IPS-20b (cell line): ENCODE data around the gene KCNC4.

ENCODE experiments used
- H3K27ac ChIP-seq: one replicate; pipeline ENCODE4 v1.5.1; 2013; ENCODE audit warnings: low read length
- H3K27me3 ChIP-seq: 2 replicates; pipeline ENCODE4 v1.6.1; 2013; ENCODE audit warnings: mild to moderate bottlenecking, low read length, inconsistent platforms; ENCODE audit not compliant: insufficient read depth
- H3K36me3 ChIP-seq: 2 replicates; pipeline ENCODE4 v1.6.1; 2013; ENCODE audit warnings: low read depth, mild to moderate bottlenecking, inconsistent platforms, low read length, moderate library complexity; ENCODE audit not compliant: insufficient read depth
- H3K4me1 ChIP-seq: 2 replicates; pipeline ENCODE4 v1.6.1; 2013; ENCODE audit warnings: mild to moderate bottlenecking, control low read depth, inconsistent platforms, low read length, moderate library complexity; ENCODE audit not compliant: insufficient read depth
- H3K4me3 ChIP-seq: 2 replicates; pipeline ENCODE4 v1.5.1; 2013; ENCODE audit warnings: mild to moderate bottlenecking, low read length, inconsistent platforms
- H3K9ac ChIP-seq: 2 replicates; pipeline ENCODE4 v1.6.1; 2013; ENCODE audit warnings: low read depth, mild to moderate bottlenecking, inconsistent platforms, low read length, moderate library complexity
- H3K9me3 ChIP-seq: 2 replicates; pipeline ENCODE4 v1.6.1; 2013; ENCODE audit warnings: mild to moderate bottlenecking, low read depth, low read length, inconsistent platforms; ENCODE audit not compliant: insufficient read depth

KCNC4 gene

GRCh38 chr1:110250749-110251148, 40.6 kb downstream of the KCNC4 start:
- Histone ChIP-seq H3K9ac (no peak overlapping the region), H3K4me1 (no peaks in the 10 kb centered on the region; the same call in 1 of the 2 replicates), H3K27me3 (no peaks in the 10 kb centered on the region; the same call in 1 of the 2 replicates), H3K27ac (no peak overlapping the region), H3K4me3 (no peak overlapping the region), H3K36me3 (no peaks in the 10 kb centered on the region), H3K9me3 (no peaks in the 10 kb centered on the region)

DNA sequence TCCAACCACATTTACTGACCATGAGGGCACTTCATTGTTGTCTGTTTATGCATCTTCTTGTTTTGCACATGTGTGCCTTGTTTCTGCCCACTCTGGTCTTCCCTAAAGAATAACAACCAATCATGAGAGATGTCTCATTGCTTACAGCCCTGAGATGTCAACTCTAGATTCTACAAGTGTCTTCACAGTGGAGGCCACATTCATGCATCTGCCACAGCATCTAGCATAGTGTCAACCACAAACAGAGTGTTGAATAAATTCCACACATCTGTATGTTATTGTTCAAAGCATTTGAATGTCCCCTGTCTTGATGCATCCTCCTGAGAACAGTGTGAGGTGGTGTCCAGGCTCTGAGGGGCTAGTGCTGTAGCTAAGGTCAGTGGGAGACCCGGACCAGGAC, 43.1 kb downstream of the KCNC4 start:
- no peak overlapping the region for H3K27ac ChIP-seq
- peaks cover 4% of the 10 kb centered on the region; the same call in 1 of the 2 replicates for H3K27me3 ChIP-seq
- no peak overlapping the region for H3K9ac ChIP-seq
- H3K36me3 ChIP-seq: no peaks in the 10 kb centered on the region
- no peak overlapping the region for H3K4me3 ChIP-seq
- no peaks in the 10 kb centered on the region for H3K9me3 ChIP-seq
- no peaks in the 10 kb centered on the region; the same call in 1 of the 2 replicates for H3K4me1 ChIP-seq

GRCh38 chr1:110254604-110255391, 44.7 kb downstream of the KCNC4 start:
- Histone ChIP-seq H3K4me1 (no peaks in the 10 kb centered on the region; the same call in 1 of the 2 replicates), H3K9ac (no peak overlapping the region), H3K4me3 (no peak overlapping the region), H3K27ac (no peak overlapping the region), H3K36me3 (no peaks in the 10 kb centered on the region), H3K9me3 (no peaks in the 10 kb centered on the region), H3K27me3 (peaks cover 16% of the 10 kb centered on the region; the same call in 1 of the 2 replicates)

GRCh38 chr1:110255392-110255787, 45.3 kb downstream of the KCNC4 start:
- H3K27me3 ChIP-seq: peaks cover 16% of the 10 kb centered on the region; the same call in 1 of the 2 replicates
- no peaks in the 10 kb centered on the region; the same call in 1 of the 2 replicates for H3K4me1 ChIP-seq
- no peak overlapping the region for H3K4me3 ChIP-seq
- H3K9me3 ChIP-seq: no peaks in the 10 kb centered on the region
- H3K9ac ChIP-seq: no peak overlapping the region
- no peak overlapping the region for H3K27ac ChIP-seq
- no peaks in the 10 kb centered on the region for H3K36me3 ChIP-seq

DNA sequence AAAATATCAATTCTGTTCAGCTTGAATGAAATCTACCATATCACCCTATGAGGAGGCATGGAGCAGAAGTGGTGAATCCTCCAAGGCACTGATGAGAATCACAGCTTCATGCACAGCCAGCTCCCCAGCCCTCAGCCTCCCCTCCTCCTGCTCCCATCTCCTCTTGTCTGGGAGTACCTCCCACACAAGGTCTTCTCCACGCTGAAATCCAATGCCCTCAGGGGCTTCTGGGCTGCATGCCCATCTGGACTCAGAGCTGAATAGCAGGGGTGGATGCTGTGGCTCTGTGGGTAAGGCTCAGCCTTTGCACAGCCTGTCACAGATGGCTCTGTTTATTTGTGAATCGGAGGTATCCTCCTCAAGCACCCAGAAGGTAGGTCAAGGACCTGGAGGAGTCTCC, 48.6 kb downstream of the KCNC4 start:
- Histone ChIP-seq H3K9ac (no peak overlapping the region), H3K36me3 (no peaks in the 10 kb centered on the region), H3K27ac (no peak overlapping the region), H3K27me3 (peaks cover 16% of the 10 kb centered on the region; the same call in 1 of the 2 replicates), H3K9me3 (no peaks in the 10 kb centered on the region), H3K4me1 (no peaks in the 10 kb centered on the region; the same call in 1 of the 2 replicates), H3K4me3 (no peak overlapping the region)

DNA sequence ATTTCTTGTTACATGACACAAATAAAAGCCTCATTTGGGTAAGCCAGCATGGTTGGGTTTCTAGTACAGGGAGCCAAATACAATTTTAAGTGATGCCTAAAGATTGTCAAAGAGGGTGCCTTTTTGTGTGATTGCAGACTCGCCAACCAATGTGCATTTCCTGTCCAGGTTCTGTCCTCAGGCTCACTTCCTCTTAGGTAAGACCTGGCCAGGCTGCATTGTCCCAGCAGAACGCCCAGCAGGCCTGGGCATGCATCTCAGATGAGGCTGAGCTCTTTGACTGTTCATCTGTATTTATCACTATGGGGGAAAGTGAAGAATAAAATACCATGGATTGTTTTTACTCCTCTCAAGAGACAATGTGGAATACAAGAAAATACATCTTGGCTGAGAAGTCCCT, 49.7 kb downstream of the KCNC4 start:
- H3K27ac ChIP-seq: no peak overlapping the region
- peaks cover 16% of the 10 kb centered on the region; the same call in 1 of the 2 replicates for H3K27me3 ChIP-seq
- H3K4me3 ChIP-seq: no peak overlapping the region
- no peak overlapping the region for H3K9ac ChIP-seq
- H3K36me3 ChIP-seq: no peaks in the 10 kb centered on the region
- no peaks in the 10 kb centered on the region; the same call in 1 of the 2 replicates for H3K4me1 ChIP-seq
- no peaks in the 10 kb centered on the region for H3K9me3 ChIP-seq
